Measurements from ENCODE around the gene TMEM150B. TPM values are rescaled to one million over a fixed set of nuclear protein-coding genes. Genes with fewer than 3 reads are reported as not detected.

The TMEM150B gene
- total and polyA plus RNA-seq, 2 donors (not counting 1 experiment from before 2014, with no cell fraction given), result 1.4 TPM; not detected in 1

- Mint-ChIP-seq H3K4me1 (peaks cover 15% of the 10 kb centered on the region), H3K27ac (no peak overlapping the region), H3K9me3 (ENCODE audit: insufficient read depth) (no peaks in the 10 kb centered on the region), H3K4me3 (no peak overlapping the region), H3K27me3 (peaks cover 4% of the 10 kb centered on the region)
- Histone ChIP-seq H3K9ac (ENCODE audit: low read length) (no peak overlapping the region), H3K36me3 (replicated peaks in 1 of 2; ENCODE audit: control extremely low read depth in 1 of 2, control insufficient read depth in 1 of 2, extremely low read depth in 1 of 2, insufficient read depth in 2 of 2, low read length in 1 of 2) (no peaks in the 10 kb centered on the region), H3K4me1 (ENCODE audit: control insufficient read depth in 2 of 2, insufficient read depth in 2 of 2, low read length in 2 of 2) (peaks cover 8 to 15% of the 10 kb centered on the region in 2 donors), H3K4me2 (replicated peaks; ENCODE audit: low read depth, low read length, poor library complexity, severe bottlenecking) (no peak overlapping the region), H3K9me3 (ENCODE audit: control extremely low read depth in 1 of 3, control insufficient read depth in 2 of 3, insufficient read depth in 1 of 3, low read length in 2 of 3) (no peaks in the 10 kb centered on the region), H3K4me3 (ENCODE audit: control extremely low read depth in 1 of 5, extremely low read depth in 1 of 5, insufficient read depth in 1 of 5, low read depth in 2 of 5, low read length in 4 of 5) (no peak overlapping the region), H3K79me2 (ENCODE audit: control insufficient read depth, insufficient read depth, low read length) (no peaks in the 10 kb centered on the region), H2AFZ (ENCODE audit: insufficient read depth, low read depth, low read length, poor library complexity, severe bottlenecking) (no peak overlapping the region), H3K27me3 (replicated peaks in 1 of 4; ENCODE audit: control extremely low read depth in 1 of 4, control insufficient read depth in 3 of 4, insufficient read depth in 4 of 4, low read length in 3 of 4) (peaks cover 0 to 9% (median 3%) of the 10 kb centered on the region in 4 experiments), H4K20me1 (ENCODE audit: control insufficient read depth, insufficient read depth, low read length, poor library complexity, severe bottlenecking) (no peaks in the 10 kb centered on the region), H3K27ac (ENCODE audit: low read length in 2 of 2) (no peak overlapping the region)
- ATAC-seq (ENCODE audit: low read depth), result no peak
- intact Hi-C loops (cut with micrococcal nuclease), result loop anchor here (10.0 kb wide), 1 partner anchor 317 kb away; the partner anchor contains the start of genes ZNF524 and ZNF865
- WGBS (ENCODE audit: insufficient coverage), result 93% methylated on average over 21 of the region's 21 CpGs
- POLR2A ChIA-PET, result no interaction called here
- DNase-seq, result no peak
- CTCF ChIA-PET, result interaction anchor here (0.6 to 1.3 kb wide), 3 partner anchors 14 to 217 kb away, joined by 3 read pairs; no protein-coding TSS in a partner anchor
- no peak for TF ChIP-seq CTCF (IDR thresholded peaks at IDR 0.05)
These were observed 37.6 kb downstream of the TMEM150B start for GRCh38 chr19:55287361-55288079.

DNA sequence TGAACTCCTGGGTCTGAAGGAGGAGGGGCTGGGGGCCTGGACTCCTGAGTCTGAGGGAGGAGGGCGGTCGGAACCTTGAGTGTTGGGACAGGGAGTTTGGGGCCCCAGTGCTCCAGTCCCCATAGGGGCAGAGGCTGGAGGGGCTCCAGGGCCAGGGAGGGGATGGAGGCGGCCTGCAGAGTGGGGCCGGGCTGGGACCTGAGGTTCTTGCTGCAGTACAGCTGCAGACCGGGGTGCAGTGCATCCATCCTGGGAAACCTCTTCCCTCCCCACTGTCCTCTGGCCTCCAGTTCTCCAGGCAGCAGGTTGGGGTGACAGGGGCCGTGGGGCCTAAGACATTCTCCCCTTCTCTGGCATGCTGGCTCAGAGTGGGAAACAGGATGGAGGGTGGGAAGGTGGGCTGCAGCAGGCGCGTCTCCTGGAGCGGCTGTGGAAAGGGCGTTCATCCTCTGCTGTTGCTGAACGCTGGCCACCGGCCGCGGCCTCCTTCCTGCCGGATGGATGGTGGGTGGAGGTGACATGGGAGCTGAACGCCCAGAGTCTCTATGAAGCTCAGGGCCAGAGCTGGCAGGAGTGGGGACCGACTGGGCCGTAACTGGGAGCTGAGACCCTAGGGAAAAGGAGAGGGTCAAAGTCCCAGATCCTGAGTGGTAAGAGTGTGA, 39.8 kb downstream of the TMEM150B start:
- CTCF ChIA-PET, result no interaction called here
- peaks cover 17 to 23% of the 10 kb centered on the region in 2 donors for H3K4me1 ChIP-seq (ENCODE audit: control insufficient read depth in 2 of 2, insufficient read depth in 2 of 2, low read length in 2 of 2)
- Mint-ChIP-seq H3K27ac (peak overlapping the region; percentile 15), H3K27me3 (peaks cover 7% of the 10 kb centered on the region), H3K9me3 (ENCODE audit: insufficient read depth) (no peaks in the 10 kb centered on the region), H3K4me1 (peaks cover 23% of the 10 kb centered on the region), H3K4me3 (no peak overlapping the region)
- H4K20me1 ChIP-seq (ENCODE audit: control insufficient read depth, insufficient read depth, low read length, poor library complexity, severe bottlenecking), result no peaks in the 10 kb centered on the region
- no peak overlapping the region for H3K4me2 ChIP-seq (replicated peaks; ENCODE audit: low read depth, low read length, poor library complexity, severe bottlenecking)
- DNase-seq, result no peak
- POLR2A ChIA-PET, result no interaction called here
- no peak overlapping the region for H2AFZ ChIP-seq (ENCODE audit: insufficient read depth, low read depth, low read length, poor library complexity, severe bottlenecking)
- H3K36me3 ChIP-seq (replicated peaks in 1 of 2; ENCODE audit: control extremely low read depth in 1 of 2, control insufficient read depth in 1 of 2, extremely low read depth in 1 of 2, insufficient read depth in 2 of 2, low read length in 1 of 2), result no peaks in the 10 kb centered on the region
- H3K27me3 ChIP-seq (replicated peaks in 1 of 4; ENCODE audit: control extremely low read depth in 1 of 4, control insufficient read depth in 3 of 4, insufficient read depth in 4 of 4, low read length in 3 of 4), result peaks cover 0 to 9% (median 3%) of the 10 kb centered on the region in 4 experiments
- no peak overlapping the region for H3K4me3 ChIP-seq (ENCODE audit: control extremely low read depth in 1 of 5, extremely low read depth in 1 of 5, insufficient read depth in 1 of 5, low read depth in 2 of 5, low read length in 4 of 5)
- H3K27ac ChIP-seq (ENCODE audit: low read length in 2 of 2), result no peak overlapping the region
- no peak overlapping the region for H3K9ac ChIP-seq (ENCODE audit: low read length)
- ATAC-seq (ENCODE audit: low read depth), result no peak
- H3K9me3 ChIP-seq (ENCODE audit: control extremely low read depth in 1 of 3, control insufficient read depth in 2 of 3, insufficient read depth in 1 of 3, low read length in 2 of 3), result peaks cover 0 to 4% (median 0%) of the 10 kb centered on the region in 3 donors
- no peaks in the 10 kb centered on the region for H3K79me2 ChIP-seq (ENCODE audit: control insufficient read depth, insufficient read depth, low read length)
- WGBS (ENCODE audit: insufficient coverage), result 87% methylated on average over 18 of the region's 18 CpGs
- intact Hi-C loops (cut with micrococcal nuclease), result loop anchor here (10.0 kb wide), 1 partner anchor 319 kb away; the partner anchor contains the start of genes ZNF524 and ZNF865
- TF ChIP-seq CTCF (IDR thresholded peaks at IDR 0.05) (no peak), EZH2 (IDR thresholded peaks at IDR 0.05; ENCODE audit: borderline replicate concordance, insufficient read depth, low read depth, low read length, poor library complexity, severe bottlenecking) (no peak)
